GM12878 (cell line): ENCODE measurements around the gene PLXNA4. TPM values are rescaled to one million over a fixed set of nuclear protein-coding genes. Genes with fewer than 3 reads are reported as not detected.

Experiments
- ATAC-seq: fragments of 200-7000 bp; cut with Tn5 transposase; 3 replicates; pipeline ENCODE4 v1.9.1; 2020; ENCODE audit warnings: mild to moderate bottlenecking, moderate library complexity
- BruUV-seq: library from RNA; stranded (reverse); fragments of 400-500 nt; replicated peaks from 2 replicates; lab custom pipeline; 2021; lab: Mats Ljungman, UMichigan
- CTCF ChIA-PET: fragments of 300-600 bp; sonication (Branson Sonifier 250); formaldehyde crosslinking; extraction: SDS; loops from one replicate; lab custom pipeline; 2021; ENCODE audit warnings: inconsistent platforms; lab: Yijun Ruan, JAX
- POLR2A ChIA-PET: fragments of 350-600 bp; formaldehyde crosslinking; extraction: SDS; loops from one replicate; lab custom pipeline; 2021; ENCODE audit warnings: inconsistent platforms; lab: Charles Lee
- RAD21 ChIA-PET: fragments of 300-600 bp; sonication (Branson Sonifier 250); formaldehyde crosslinking; loops from one replicate; lab custom pipeline; 2023; ENCODE audit warnings: antibody characterized with exemption; ENCODE audit not compliant: unreplicated experiment; lab: Charles Lee
- SMC1A ChIA-PET: fragments of 300-600 bp; sonication (Branson Sonifier 250); formaldehyde crosslinking; loops from one replicate; lab custom pipeline; 2023; ENCODE audit not compliant: unreplicated experiment, uncharacterized antibody; lab: Charles Lee
- DNase-seq: peaks from one replicate; pipeline ENCODE4 v3.0.0-alpha.2; 2011; ENCODE audit warnings: low read depth, low spot score
- FAIRE-seq: peaks from 3 replicates; lab custom pipeline; 2011; peaks lifted over from hg19 to GRCh38; lab: Jason Lieb, UNC
- H2AFZ ChIP-seq: 2 replicates; pipeline ENCODE4 v1.6.0; 2011; ENCODE audit warnings: low read depth, low read length, control low read depth; ENCODE audit not compliant: control insufficient read depth
- H3K27ac ChIP-seq: 2 replicates; pipeline ENCODE4 v1.5.1; 2011; ENCODE audit warnings: control low read depth; ENCODE audit not compliant: control insufficient read depth, insufficient read depth
- H3K27me3 ChIP-seq, 2 experiments: replicated peaks in 1 of 2; 2 replicates each; pipeline versions ENCODE4 v1.6.0 to v1.6.1; 2011; ENCODE audit warnings: low read length in 1 of 2; ENCODE audit not compliant: control insufficient read depth in 2 of 2, insufficient read depth in 2 of 2
- H3K36me3 ChIP-seq, 2 experiments: 2 replicates each; pipeline ENCODE4 v1.5.1; 2011; ENCODE audit warnings: low read length in 1 of 2; ENCODE audit not compliant: control insufficient read depth in 2 of 2, insufficient read depth in 2 of 2
- H3K4me1 ChIP-seq: 2 replicates; pipeline ENCODE4 v1.6.1; 2011; ENCODE audit warnings: mild to moderate bottlenecking, low read length, moderate library complexity, mixed read lengths; ENCODE audit not compliant: control insufficient read depth, insufficient read depth
- H3K4me2 ChIP-seq: 2 replicates; pipeline ENCODE4 v1.6.0; 2011; ENCODE audit warnings: control low read depth; ENCODE audit not compliant: control insufficient read depth, insufficient read depth
- H3K4me3 ChIP-seq: fragments of 200-600 bp; sonication (generic); 2 replicates; pipeline ENCODE4 v1.5.1; 2016
- H3K79me2 ChIP-seq: 2 replicates; pipeline ENCODE4 v1.6.0; 2011; ENCODE audit warnings: low read length; ENCODE audit not compliant: control insufficient read depth, insufficient read depth
- H3K9ac ChIP-seq: 2 replicates; pipeline ENCODE4 v1.8.0; 2011; ENCODE audit warnings: low read length, control low read depth, mixed read lengths; ENCODE audit not compliant: control insufficient read depth, insufficient read depth
- H3K9me3 ChIP-seq: replicated peaks from 3 replicates; pipeline ENCODE4 v1.5.1; 2011; ENCODE audit warnings: mild to moderate bottlenecking, low read length; ENCODE audit not compliant: control insufficient read depth, insufficient read depth
- H4K20me1 ChIP-seq: 2 replicates; pipeline ENCODE4 v1.6.0; 2011; ENCODE audit not compliant: control insufficient read depth, insufficient read depth
- CREB1 ChIP-seq: IDR thresholded peaks from 2 replicates; pipeline ENCODE4 v1.6.1; 2012; ENCODE audit warnings: low read depth, mild to moderate bottlenecking, inconsistent platforms
- HDAC2 ChIP-seq: fragments of 200-600 bp; sonication (generic); IDR thresholded peaks from 2 replicates; pipeline ENCODE4 v1.6.1; 2017
- MEF2A ChIP-seq: IDR thresholded peaks from 2 replicates; pipeline ENCODE4 v1.6.1; 2011; ENCODE audit warnings: low read depth, mild to moderate bottlenecking, low read length, moderate library complexity; ENCODE audit not compliant: insufficient read depth
- MYB ChIP-seq: fragments of 150-350 bp; IDR thresholded peaks from 2 replicates; pipeline ENCODE4 v1.6.1; 2014; ENCODE audit warnings: mild to moderate bottlenecking, low read depth, low read length, borderline replicate concordance
- NFXL1 ChIP-seq: fragments of 450-650 bp; IDR thresholded peaks from 2 replicates; pipeline ENCODE4 v1.6.1; 2017; ENCODE audit warnings: antibody characterized with exemption, mild to moderate bottlenecking, borderline replicate concordance
- POLR2AphosphoS2 ChIP-seq: IDR thresholded peaks from 2 replicates; pipeline ENCODE4 v1.6.1; 2011; ENCODE audit warnings: low read depth, mild to moderate bottlenecking, low read length, improper control_type of control experiment, moderate library complexity
- PRDM15 ChIP-seq: fragments of 450-650 bp; formaldehyde crosslinking; IDR thresholded peaks from 2 replicates; pipeline ENCODE4 v1.4.0; 2020; ENCODE audit warnings: mild to moderate bottlenecking, moderate library complexity
- ZZZ3 ChIP-seq: IDR thresholded peaks from 2 replicates; pipeline ENCODE4 v1.6.1; 2011; ENCODE audit warnings: low read depth; ENCODE audit not compliant: control insufficient read depth, insufficient read length
- WGBS: methylation state at CpG from one replicate; pipeline ENCODE4 v1.1.6; 2016; ENCODE audit warnings: low lambda C conversion rate; ENCODE audit not compliant: insufficient replicate concordance, insufficient coverage; ENCODE audit errors: missing lambda C conversion rate; 5-methylcytosine and 5-hydroxymethylcytosine counted together
- in situ Hi-C: fragments of 300-500 bp; cut with MboI; formaldehyde crosslinking; loops from 9 replicates; pipeline ENCODE4 v1.14.3; 2018; ENCODE audit warnings: mixed read lengths
- intact Hi-C: fragments of 100-400 bp; cut with micrococcal nuclease; formaldehyde crosslinking; loops from one replicate; pipeline ENCODE4 v1.14.2; 2022; ENCODE audit not compliant: unreplicated experiment
- polyA plus RNA-seq, 11 experiments: library from polyadenylated mRNA; depleted of rRNA in 4 of 11; unstranded in 6 of 11; stranded (reverse) in 5 of 11; fragments of >200 nt; fragmentation: Nextera tagmentation in 4 of 11; fragmentation: Illumina TruSeq in 1 of 11; extraction: Ambion mirVana in 4 of 11; extraction: Trizol in 1 of 11; gene quantifications; 1 replicate in 1 of 11; 2 replicates in 10 of 11; pipeline versions ENCODE4 v1.2.1 to v1.2.3, GENCODE V29; 2011 to 2016; ENCODE audit warnings: inconsistent platforms in 2 of 11, missing spikeins in 2 of 11, low read depth in 1 of 11
- total RNA-seq, 4 experiments: library from RNA; depleted of rRNA in 3 of 4; stranded (reverse); fragments of >200 nt in 3 of 4; fragmentation: Illumina TruSeq in 1 of 4; extraction: Trizol in 1 of 4; gene quantifications; 2 replicates each; pipeline versions ENCODE4 v1.2.1 to v1.2.3, GENCODE V29; 2013 to 2021

Gene PLXNA4
- total and polyA plus RNA-seq, 10 of the 15 experiments (the other 5 are each of a cell fraction or from before 2014, with no cell fraction given): 0.03 TPM; not detected in 9

- RAD21 ChIA-PET: no interaction called here
- ATAC-seq: no peak
- Histone ChIP-seq H3K27me3 (no peaks in the 10 kb centered on the region; a peak in 2 of 4 replicates), H3K9me3 (no peaks in the 10 kb centered on the region), H2AFZ (no peak overlapping the region), H3K79me2 (no peaks in the 10 kb centered on the region), H3K4me1 (no peaks in the 10 kb centered on the region)
- DNase-seq: no peak
- WGBS: 24% methylated on average over 8 of the region's 9 CpGs
- POLR2A ChIA-PET: no interaction called here
- in situ Hi-C loops (no loop called here), intact Hi-C loops (no loop called here)
- CTCF ChIA-PET: interaction anchor here (0.8 kb wide), 1 partner anchor 187 kb away, joined by 4 read pairs; no protein-coding TSS in a partner anchor
- SMC1A ChIA-PET: interaction anchor here (1.1 kb wide), 1 partner anchor 187 kb away, joined by 5 read pairs; no protein-coding TSS in a partner anchor
- FAIRE-seq: no peak
- TF ChIP-seq NFXL1: no peak
- TF ChIP-seq HDAC2: no peak
- no peak for TF ChIP-seq POLR2AphosphoS2
- TF ChIP-seq MEF2A: no peak
- TF ChIP-seq, all 136 proteins: peak for 0
- Histone ChIP-seq H3K9ac (no peak overlapping the region), H3K36me3 (no peaks in the 10 kb centered on the region), H3K4me2 (no peak overlapping the region), H4K20me1 (no peaks in the 10 kb centered on the region), H3K27ac (no peak overlapping the region), H3K4me3 (no peak overlapping the region)
- BruUV-seq: no TSS peak
Observed at GRCh38 chr7:132393789-132394261, 182.4 kb downstream of the PLXNA4 start.

- WGBS: 33% methylated on average over 8 of the region's 8 CpGs
- DNase-seq: no peak
- intact Hi-C loops: no loop called here
- Histone ChIP-seq H4K20me1 (no peaks in the 10 kb centered on the region), H3K27ac (no peak overlapping the region), H3K79me2 (no peaks in the 10 kb centered on the region), H3K4me2 (no peak overlapping the region), H3K4me3 (no peak overlapping the region), H3K9ac (no peak overlapping the region), H3K27me3 (no peaks in the 10 kb centered on the region), H3K4me1 (no peaks in the 10 kb centered on the region), H3K36me3 (no peaks in the 10 kb centered on the region), H3K9me3 (no peaks in the 10 kb centered on the region)
- CTCF ChIA-PET: no interaction called here
- SMC1A ChIA-PET: interaction anchor here (0.6 kb wide), 1 partner anchor 63 kb away, joined by 5 read pairs; no protein-coding TSS in a partner anchor
- no peak for ATAC-seq
- RAD21 ChIA-PET: no interaction called here
- POLR2A ChIA-PET: no interaction called here
- BruUV-seq: no TSS peak
- TF ChIP-seq ZZZ3 (no peak), PRDM15 (no peak), MYB (no peak), CREB1 (no peak)
- TF ChIP-seq, all 136 proteins: peak for 0
- in situ Hi-C loops: no loop called here
- H2AFZ ChIP-seq: no peak overlapping the region
- FAIRE-seq: no peak
Observed at GRCh38 chr7:132392713-132393112, 183.6 kb downstream of the PLXNA4 start.
